GM12865 (cell line): ENCODE measurements around the gene ACER2.

ENCODE experiments used
- DNase-seq: peaks from one replicate; pipeline ENCODE4 v3.0.0; 2010; ENCODE audit warnings: low read depth
- H3K4me3 ChIP-seq: 2 replicates; pipeline ENCODE4 v1.5.1; 2011; ENCODE audit warnings: mild to moderate bottlenecking, low read depth, low read length, control low read depth
- CTCF ChIP-seq: IDR thresholded peaks from 2 replicates; pipeline ENCODE4 v1.5.1; 2011; ENCODE audit warnings: low read length, control low read depth, low read depth, inconsistent platforms; ENCODE audit not compliant: insufficient read depth; ENCODE audit errors: missing control alignments

ACER2 gene

GRCh38 chr9:19408693-19409400 lies at the start of gene ACER2:
Gene ACER2 (plus strand): TSS chr9:19409009. CDS start chr9:19409085, 76 bp downstream.
- TF ChIP-seq CTCF = peak; percentile 9
- peak; percentile 95 for DNase-seq
- H3K4me3 ChIP-seq = peak within 1 kb of the TSS; percentile 75

- DNase-seq = no peak
- no peak overlapping the region for H3K4me3 ChIP-seq
- TF ChIP-seq CTCF = no peak
These were observed 39.7 kb upstream of the ACER2 start for GRCh38 chr9:19369107-19369506.

GRCh38 chr9:19371942-19372341 lies 36.9 kb upstream of the ACER2 start:
- H3K4me3 ChIP-seq = no peak overlapping the region
- no peak for DNase-seq
- no peak for TF ChIP-seq CTCF

GRCh38 chr9:19372567-19372966 lies 36.2 kb upstream of the ACER2 start:
- no peak overlapping the region for H3K4me3 ChIP-seq
- TF ChIP-seq CTCF = no peak
- DNase-seq = no peak

- H3K4me3 ChIP-seq = no peak overlapping the region
- no peak for DNase-seq
- TF ChIP-seq CTCF = no peak
These were observed 35.3 kb upstream of the ACER2 start for GRCh38 chr9:19373527-19373926.

- no peak for TF ChIP-seq CTCF
- DNase-seq = no peak
- no peak overlapping the region for H3K4me3 ChIP-seq
These were observed 33.3 kb upstream of the ACER2 start for GRCh38 chr9:19375538-19375937.

GRCh38 chr9:19376931-19377330 lies 31.9 kb upstream of the ACER2 start:
- no peak for TF ChIP-seq CTCF
- no peak for DNase-seq
- H3K4me3 ChIP-seq = peak overlapping the region; percentile 99
